ENCODE measurements around the gene BTG2. TPM values are rescaled to one million over a fixed set of nuclear protein-coding genes. Genes with fewer than 3 reads are reported as not detected.
A peak's percentile ranks its signal among the peaks of the same experiment; 100 is the strongest.

BTG2 gene
- total RNA-seq, 2 experiments from 2014 or later = 116 TPM

DNA sequence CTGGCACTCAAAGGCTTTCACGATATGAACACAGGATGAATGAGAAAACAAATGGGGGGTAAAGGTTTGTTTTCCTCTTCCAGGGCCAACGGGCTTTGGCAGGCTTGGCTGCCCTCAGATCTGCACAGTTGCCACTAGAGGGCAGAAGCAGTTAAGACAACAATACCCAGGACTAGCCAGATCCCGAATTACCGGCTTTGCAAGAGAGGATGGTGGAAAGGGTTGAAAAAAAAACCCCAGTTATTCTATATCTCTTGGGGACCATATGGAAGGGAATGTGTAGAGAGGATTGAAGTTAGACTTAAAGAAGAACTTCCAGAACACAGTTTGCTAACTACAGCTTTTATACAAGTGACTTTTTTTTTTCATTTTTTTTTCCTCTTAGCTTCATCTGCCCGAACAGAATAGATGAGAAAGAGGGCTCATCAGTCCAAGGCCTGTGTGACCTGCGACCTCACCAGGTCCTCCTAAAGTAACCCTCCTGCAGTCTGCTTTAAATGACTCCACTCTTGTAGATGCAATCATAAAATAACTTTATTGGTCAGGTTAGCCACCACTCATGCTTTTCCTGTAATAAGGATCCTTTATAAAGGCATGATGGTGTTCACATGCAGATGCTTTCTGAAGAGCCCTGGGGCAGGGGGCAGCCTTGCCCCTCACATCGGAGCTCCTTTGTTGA lies 34.9 kb downstream of the BTG2 start:
- H3K4me3 Mint-ChIP-seq = no peak overlapping the region
- H3K9me3 Mint-ChIP-seq = no peaks in the 10 kb centered on the region
- no peak overlapping the region for H3K27ac Mint-ChIP-seq
- peaks cover 25% of the 10 kb centered on the region for H3K4me1 Mint-ChIP-seq
- H3K36me3 Mint-ChIP-seq (ENCODE audit: low read depth) = no peaks in the 10 kb centered on the region
- POLR2A ChIA-PET = interaction anchor here (1.0 to 1.9 kb wide), 3 partner anchors 50 to 68 kb away, joined by 4 to 12 read pairs (median 5); no protein-coding TSS in a partner anchor
- H3K27me3 Mint-ChIP-seq = peaks cover 50% of the 10 kb centered on the region
- CTCF ChIA-PET = interaction anchor here (0.6 to 16.4 kb wide), 20 partner anchors 10 to 300 kb away, joined by 3 to 512 read pairs (median 6); partner anchors contain the start of gene OPTC
- DNase-seq = peak; percentile 64

DNA sequence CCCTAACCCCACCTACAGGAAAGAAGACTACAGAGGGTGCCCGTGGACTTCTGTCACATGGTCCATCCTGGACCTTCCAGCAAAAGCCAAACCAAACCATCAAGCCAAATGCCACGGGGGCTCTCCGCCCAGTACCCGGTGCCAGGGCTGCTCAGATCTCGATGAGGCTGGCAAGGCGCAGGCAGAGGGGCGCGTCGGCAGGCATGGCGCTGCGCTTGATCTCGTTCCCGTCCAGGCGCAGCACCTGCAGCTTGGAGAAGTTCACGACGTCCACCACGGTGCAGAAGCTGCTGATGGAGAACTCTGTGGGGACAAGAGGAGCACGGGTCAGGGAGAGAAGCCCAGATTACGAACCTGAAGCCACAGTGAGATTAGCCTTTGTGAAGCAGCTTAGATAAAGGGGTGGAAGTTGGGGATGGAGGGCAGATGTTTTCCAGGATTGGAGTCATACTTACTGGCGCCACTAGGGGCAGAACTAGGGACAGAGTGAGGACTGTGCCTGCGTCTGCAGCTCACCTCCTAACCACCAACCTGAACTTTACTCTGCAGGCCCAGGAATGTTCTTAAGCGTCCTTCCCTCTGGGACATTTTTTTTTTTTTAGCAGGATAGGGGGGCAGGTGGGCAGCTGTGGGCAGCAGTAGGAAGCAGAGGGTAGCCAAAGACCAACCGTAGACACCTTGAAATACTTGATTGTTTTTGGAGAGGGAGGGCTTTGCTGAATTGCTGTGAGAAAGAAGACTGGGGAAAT lies 37.0 kb downstream of the BTG2 start:
- H3K27me3 Mint-ChIP-seq = peaks cover 61% of the 10 kb centered on the region
- CTCF ChIA-PET = interaction anchor here (0.8 to 16.4 kb wide), 20 partner anchors 9 to 359 kb away, joined by 3 to 512 read pairs (median 6); partner anchors contain the start of genes BTG2 and OPTC
- no peak overlapping the region for H3K27ac Mint-ChIP-seq
- POLR2A ChIA-PET = interaction anchor here (0.7 to 1.5 kb wide), 4 partner anchors 36 to 74 kb away, joined by 4 read pairs; no protein-coding TSS in a partner anchor
- H3K36me3 Mint-ChIP-seq (ENCODE audit: low read depth) = no peaks in the 10 kb centered on the region
- DNase-seq = peak; percentile 40
- H3K4me3 Mint-ChIP-seq = no peak overlapping the region
- peaks cover 10% of the 10 kb centered on the region for H3K4me1 Mint-ChIP-seq
- H3K9me3 Mint-ChIP-seq = no peaks in the 10 kb centered on the region

DNA sequence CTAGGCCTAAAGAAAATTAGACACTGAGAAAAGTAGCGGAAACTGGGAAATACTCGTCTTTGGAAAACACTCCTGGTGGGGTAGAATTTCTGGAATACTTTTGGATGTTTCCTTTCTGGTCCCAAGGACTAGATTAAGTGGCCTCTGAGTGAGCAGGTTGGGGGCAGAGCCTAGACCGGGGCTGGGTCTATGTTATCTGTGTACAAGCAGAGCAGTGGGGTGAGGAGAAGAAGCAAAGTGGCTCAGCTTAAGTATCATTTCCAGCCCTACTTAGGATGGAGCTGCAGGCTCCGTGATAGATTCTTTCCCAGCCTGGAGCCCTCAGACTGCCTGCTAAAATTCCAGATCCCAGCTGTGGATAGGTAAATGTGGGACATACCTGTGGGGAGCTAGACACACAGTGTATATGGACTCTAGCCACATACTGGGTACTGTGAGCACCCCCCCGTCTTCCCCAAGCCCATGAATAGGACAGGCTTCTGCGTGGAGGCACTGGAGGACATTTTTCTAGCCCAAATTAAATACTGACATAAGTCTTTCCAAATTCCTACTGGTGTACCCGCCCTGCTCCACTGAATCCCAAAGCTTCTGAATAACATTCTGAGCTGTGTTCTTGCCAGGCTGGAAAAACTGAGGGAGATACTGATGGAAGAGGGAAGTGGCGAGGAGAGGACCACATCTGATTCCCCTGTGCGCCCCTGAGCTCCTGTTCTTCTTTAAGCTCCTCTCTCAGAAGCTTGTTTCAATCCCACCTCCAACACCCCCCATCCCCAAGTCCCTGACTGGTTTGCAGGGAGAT lies 38.8 kb downstream of the BTG2 start:
- no peak for DNase-seq
- peaks cover 64% of the 10 kb centered on the region for H3K27me3 Mint-ChIP-seq
- H3K9me3 Mint-ChIP-seq = no peaks in the 10 kb centered on the region
- no peak overlapping the region for H3K27ac Mint-ChIP-seq
- peaks cover 7% of the 10 kb centered on the region for H3K4me1 Mint-ChIP-seq
- H3K36me3 Mint-ChIP-seq (ENCODE audit: low read depth) = no peaks in the 10 kb centered on the region
- H3K4me3 Mint-ChIP-seq = no peak overlapping the region
- CTCF ChIA-PET = interaction anchor here (0.9 to 16.4 kb wide), 6 partner anchors 10 to 143 kb away, joined by 3 to 512 read pairs (median 6); no protein-coding TSS in a partner anchor
- POLR2A ChIA-PET = interaction anchor here (1.2 kb wide), 1 partner anchor 12 kb away, joined by 3 read pairs; no protein-coding TSS in a partner anchor

DNA sequence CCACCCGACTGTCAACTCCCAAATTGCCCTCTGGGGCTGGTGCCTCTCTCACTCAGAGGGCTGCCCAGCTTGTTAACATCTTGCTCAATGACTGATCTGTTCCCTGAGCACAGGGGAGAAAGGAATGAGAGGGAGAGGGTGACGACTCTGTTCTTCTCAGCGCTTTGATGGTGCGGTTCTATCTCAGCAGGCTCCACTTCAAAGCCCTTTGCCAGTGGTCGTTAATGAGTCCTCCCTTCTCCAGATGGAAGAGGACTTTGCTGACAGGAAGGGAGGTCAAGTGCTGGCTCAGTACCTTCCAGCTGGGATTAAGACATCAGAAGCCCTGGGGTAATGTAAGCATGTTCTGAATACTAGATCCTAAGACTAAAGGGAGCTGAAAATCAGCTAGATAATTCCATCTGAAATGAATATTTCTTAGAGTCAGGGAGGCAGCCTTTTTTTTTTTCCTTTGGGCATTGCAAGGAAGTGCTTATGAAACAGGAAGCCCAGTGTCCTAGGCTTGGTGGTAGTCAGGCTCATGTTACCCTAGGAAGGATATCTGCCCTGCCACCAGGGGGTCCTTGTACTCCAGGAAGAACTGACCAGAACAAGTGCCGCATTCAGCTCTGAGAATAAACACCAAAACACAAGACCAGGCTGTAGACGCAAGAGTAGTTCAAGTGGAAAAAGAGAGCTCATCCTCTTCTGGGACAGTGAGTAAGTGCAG lies 40.9 kb downstream of the BTG2 start:
- Mint-ChIP-seq H3K9me3 (no peaks in the 10 kb centered on the region), H3K36me3 (ENCODE audit: low read depth) (no peaks in the 10 kb centered on the region), H3K27ac (no peak overlapping the region), H3K4me3 (no peak overlapping the region), H3K4me1 (peaks cover 3% of the 10 kb centered on the region), H3K27me3 (peaks cover 59% of the 10 kb centered on the region)
- POLR2A ChIA-PET = interaction anchor here (0.6 kb wide), 1 partner anchor 15 kb away, joined by 3 read pairs; no protein-coding TSS in a partner anchor
- DNase-seq = no peak
- CTCF ChIA-PET = interaction anchor here (0.5 to 16.4 kb wide), 7 partner anchors 9 to 564 kb away, joined by 3 to 512 read pairs (median 3); no protein-coding TSS in a partner anchor

DNA sequence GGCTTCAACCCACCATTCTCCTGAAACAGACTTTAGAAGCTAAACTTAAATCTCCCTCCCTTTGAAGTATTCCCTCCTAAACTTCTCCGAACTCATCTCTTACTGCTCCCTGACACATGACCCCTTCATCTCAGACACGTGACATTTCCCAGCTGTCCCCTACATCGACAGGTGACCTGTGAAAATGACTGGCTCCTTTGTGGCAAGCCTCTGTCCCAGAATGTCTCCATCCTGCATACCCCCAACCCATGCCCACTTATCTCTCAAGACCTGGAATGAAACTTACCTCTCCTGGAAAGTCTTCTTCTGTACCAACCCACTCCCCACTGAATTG lies 41.4 kb downstream of the BTG2 start:
- no peak for DNase-seq
- Mint-ChIP-seq H3K4me1 (peaks cover 4% of the 10 kb centered on the region), H3K27ac (no peak overlapping the region), H3K4me3 (no peak overlapping the region), H3K9me3 (no peaks in the 10 kb centered on the region), H3K27me3 (peaks cover 56% of the 10 kb centered on the region), H3K36me3 (ENCODE audit: low read depth) (no peaks in the 10 kb centered on the region)
- ChIA-PET CTCF (interaction anchor here (0.5 to 16.4 kb wide), 7 partner anchors 9 to 564 kb away, joined by 3 to 512 read pairs (median 3); no protein-coding TSS in a partner anchor), POLR2A (no interaction called here)

DNA sequence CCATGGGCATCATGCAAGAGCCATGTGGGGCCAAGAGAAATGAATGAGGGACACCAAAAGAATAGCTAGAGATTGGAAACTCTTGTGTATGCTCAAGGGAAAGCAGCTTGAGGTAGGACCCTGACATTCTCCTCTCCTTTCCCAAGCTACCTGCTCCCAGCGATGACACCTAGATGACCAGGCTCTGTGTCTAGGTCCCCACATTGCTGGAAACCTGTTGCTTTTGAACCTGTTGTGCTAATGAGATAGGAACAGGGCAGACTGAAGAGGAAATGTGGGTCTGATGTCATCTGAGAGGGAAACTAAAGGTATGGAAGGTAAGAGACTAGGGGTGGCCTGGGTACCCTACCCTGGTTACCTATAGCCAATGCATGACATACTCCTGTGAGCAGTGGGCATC lies 43.8 kb downstream of the BTG2 start:
- Mint-ChIP-seq H3K27ac (no peak overlapping the region), H3K4me1 (peaks cover 2% of the 10 kb centered on the region), H3K27me3 (peaks cover 44% of the 10 kb centered on the region), H3K36me3 (ENCODE audit: low read depth) (no peaks in the 10 kb centered on the region), H3K4me3 (no peak overlapping the region), H3K9me3 (no peaks in the 10 kb centered on the region)
- POLR2A ChIA-PET = no interaction called here
- no peak for DNase-seq
- CTCF ChIA-PET = no interaction called here

DNA sequence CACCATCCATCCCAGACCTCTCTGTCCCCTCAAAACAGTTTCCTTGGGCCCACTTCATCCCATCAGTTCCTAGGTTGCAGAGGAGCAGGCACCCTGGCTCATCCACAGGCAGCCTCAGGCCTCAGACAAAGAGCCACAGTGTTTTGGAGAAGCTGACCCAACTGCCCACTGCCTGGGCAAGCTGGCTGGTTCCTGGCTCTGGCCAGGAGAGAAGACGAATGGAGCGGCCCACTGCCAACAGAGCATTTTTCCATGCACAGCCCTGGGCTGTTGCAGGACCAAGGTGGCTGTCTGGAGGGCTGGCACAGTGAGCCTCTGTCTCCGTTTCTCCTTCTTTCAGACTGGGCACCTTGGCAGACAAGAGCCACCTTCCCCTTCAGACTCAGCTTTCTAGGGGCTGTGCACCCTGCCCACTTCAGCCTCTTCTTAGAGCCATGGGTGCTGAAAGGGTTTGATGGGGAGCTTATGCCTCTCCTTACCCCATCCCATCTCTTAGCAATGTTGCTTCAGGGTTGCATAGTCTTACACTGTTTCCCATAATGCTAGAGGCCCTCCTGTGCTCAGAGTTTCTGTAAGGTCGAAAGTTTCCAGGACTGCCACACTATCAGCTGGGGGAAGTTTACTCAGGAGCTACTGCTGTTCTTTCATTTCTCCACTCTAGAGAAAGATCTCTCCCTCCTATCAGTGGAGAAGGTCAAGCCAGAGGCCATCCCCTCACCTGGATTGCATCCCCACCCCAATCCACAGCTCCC lies 44.6 kb downstream of the BTG2 start:
- DNase-seq = no peak
- H3K27ac Mint-ChIP-seq = no peak overlapping the region
- H3K9me3 Mint-ChIP-seq = no peaks in the 10 kb centered on the region
- H3K4me1 Mint-ChIP-seq = peaks cover 2% of the 10 kb centered on the region
- H3K36me3 Mint-ChIP-seq (ENCODE audit: low read depth) = no peaks in the 10 kb centered on the region
- ChIA-PET CTCF (interaction anchor here (1.4 kb wide), 1 partner anchor 82 kb away, joined by 6 read pairs; no protein-coding TSS in a partner anchor), POLR2A (no interaction called here)
- H3K27me3 Mint-ChIP-seq = peaks cover 36% of the 10 kb centered on the region
- no peak overlapping the region for H3K4me3 Mint-ChIP-seq

DNA sequence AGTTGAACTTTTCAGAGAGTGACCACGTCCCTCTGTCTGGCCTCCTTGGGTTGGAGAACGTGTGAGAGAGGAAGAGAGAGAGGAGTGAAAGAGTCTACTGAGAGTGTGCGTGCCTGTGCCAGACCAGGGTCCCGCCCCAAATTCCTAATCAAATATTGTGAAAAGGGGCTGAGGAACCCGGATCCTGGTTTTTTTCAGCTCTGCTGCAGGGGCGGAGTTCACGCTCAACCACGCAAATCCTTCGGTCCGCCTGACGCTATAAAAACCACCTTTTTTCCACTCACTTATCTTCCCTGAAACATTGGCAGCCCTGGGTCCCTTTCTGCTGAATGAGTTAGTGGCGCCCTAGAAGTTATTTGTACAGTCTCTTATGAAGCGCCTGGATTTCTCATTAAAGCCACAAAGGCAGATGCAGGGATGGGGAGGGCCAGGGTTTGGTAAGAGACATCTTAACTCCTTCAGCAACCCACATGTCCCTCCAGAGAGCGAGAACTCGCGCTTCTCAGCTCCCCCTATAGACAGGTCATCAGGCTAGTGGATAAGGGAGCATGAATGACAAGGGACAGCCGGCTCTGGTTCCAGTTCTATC lies 45.8 kb downstream of the BTG2 start, which contains the start of gene FMOD:
Gene FMOD, minus strand, starts transcription at position 86 of the 589 bp plus-strand sequence. CDS start 2,852 bp downstream, outside the sequence.
- H3K4me1 Mint-ChIP-seq = peaks cover 2% of the 10 kb centered on the region
- ChIA-PET POLR2A (no interaction called here), CTCF (interaction anchor here (1.4 to 2.6 kb wide), 2 partner anchors 84 kb away, joined by 6 to 12 read pairs; no protein-coding TSS in a partner anchor)
- no peaks in the 10 kb centered on the region for H3K36me3 Mint-ChIP-seq (ENCODE audit: low read depth)
- H3K27ac Mint-ChIP-seq = no peak within 1 kb of the TSS
- no peak for DNase-seq
- peaks cover 38% of the 10 kb centered on the region for H3K27me3 Mint-ChIP-seq
- H3K4me3 Mint-ChIP-seq = no peak within 1 kb of the TSS
- peaks cover 4% of the 10 kb centered on the region for H3K9me3 Mint-ChIP-seq

DNA sequence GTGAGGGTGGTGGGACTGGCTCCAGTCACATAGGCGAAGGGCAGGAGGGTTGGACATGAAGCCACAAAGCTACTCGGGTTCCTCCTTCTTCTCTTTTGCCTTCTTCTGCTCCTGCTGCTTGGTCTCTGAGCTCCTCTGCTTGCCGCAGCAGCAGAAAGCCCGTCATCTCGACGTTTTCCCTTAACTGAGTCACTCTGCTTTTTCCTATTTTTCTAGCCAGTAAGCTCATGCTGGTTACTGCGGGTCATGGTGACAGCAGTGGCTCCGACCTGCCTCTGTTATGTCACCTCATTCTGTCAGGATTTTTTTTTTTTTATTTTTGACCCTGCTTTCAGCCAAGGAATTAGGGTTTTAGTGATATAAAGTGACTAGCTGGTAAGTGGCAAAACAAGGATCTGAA lies 48.2 kb downstream of the BTG2 start:
- POLR2A ChIA-PET = no interaction called here
- CTCF ChIA-PET = interaction anchor here (0.6 to 2.6 kb wide), 5 partner anchors 11 to 466 kb away, joined by 3 to 12 read pairs (median 5); no protein-coding TSS in a partner anchor
- H3K27me3 Mint-ChIP-seq = peaks cover 44% of the 10 kb centered on the region
- peaks cover 4% of the 10 kb centered on the region for H3K9me3 Mint-ChIP-seq
- H3K27ac Mint-ChIP-seq = no peak overlapping the region
- H3K4me3 Mint-ChIP-seq = no peak overlapping the region
- no peaks in the 10 kb centered on the region for H3K36me3 Mint-ChIP-seq (ENCODE audit: low read depth)
- no peak for DNase-seq
- H3K4me1 Mint-ChIP-seq = peaks cover 2% of the 10 kb centered on the region

DNA sequence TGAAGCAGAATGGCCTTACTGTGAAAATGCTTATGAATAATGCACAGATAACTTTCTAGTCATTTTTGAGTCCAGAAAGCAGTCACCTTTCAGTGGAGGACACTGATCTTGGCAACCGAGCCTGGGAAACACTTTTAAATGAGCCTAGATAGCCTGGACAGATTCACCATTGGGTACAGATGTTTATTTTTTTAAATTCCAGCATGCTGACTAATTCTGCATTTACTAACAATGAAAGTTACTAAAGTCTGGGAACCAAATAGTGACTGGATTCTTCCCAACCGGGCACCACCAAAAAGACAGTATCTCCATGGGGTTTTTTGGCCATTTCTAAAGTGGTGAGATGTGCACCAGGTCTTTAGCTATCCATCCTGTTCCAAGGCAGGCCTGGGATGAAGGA lies 48.9 kb downstream of the BTG2 start:
- Mint-ChIP-seq H3K36me3 (ENCODE audit: low read depth) (no peaks in the 10 kb centered on the region), H3K27ac (no peak overlapping the region), H3K9me3 (peaks cover 4% of the 10 kb centered on the region), H3K27me3 (peaks cover 47% of the 10 kb centered on the region), H3K4me1 (peaks cover 2% of the 10 kb centered on the region), H3K4me3 (no peak overlapping the region)
- CTCF ChIA-PET = interaction anchor here (1.3 kb wide), 1 partner anchor 14 kb away, joined by 7 read pairs; no protein-coding TSS in a partner anchor
- POLR2A ChIA-PET = no interaction called here
- DNase-seq = no peak

DNA sequence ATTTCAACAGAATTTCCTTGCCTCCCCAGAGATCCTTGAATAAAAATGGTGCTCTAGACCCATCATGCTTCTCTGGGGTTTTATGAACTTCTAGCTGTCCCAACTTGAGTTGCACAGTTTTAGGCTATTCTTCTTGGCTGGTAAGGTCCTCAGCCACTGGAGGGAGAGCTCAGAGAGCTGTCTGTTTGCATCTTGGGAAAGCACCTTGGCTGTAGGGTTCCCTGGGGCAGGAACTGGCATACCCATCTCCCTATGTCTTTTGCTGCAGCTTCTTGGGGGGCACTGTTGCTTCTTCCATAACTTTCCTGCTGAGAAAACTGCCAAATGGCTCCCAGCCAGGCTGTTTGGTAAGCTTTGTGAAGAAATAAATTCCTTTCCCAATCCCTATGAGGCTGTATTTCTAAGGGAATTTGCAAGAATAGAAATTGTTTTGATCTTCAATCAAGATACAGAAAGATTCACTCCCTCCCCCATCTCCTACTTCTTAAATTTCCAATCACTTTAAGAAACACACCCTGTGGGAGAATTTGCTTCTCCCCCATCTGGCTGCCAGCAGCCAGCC lies 53.8 kb downstream of the BTG2 start:
- no peaks in the 10 kb centered on the region for H3K36me3 Mint-ChIP-seq (ENCODE audit: low read depth)
- peaks cover 49% of the 10 kb centered on the region for H3K27me3 Mint-ChIP-seq
- H3K27ac Mint-ChIP-seq = no peak overlapping the region
- peaks cover 4% of the 10 kb centered on the region for H3K9me3 Mint-ChIP-seq
- DNase-seq = no peak
- POLR2A ChIA-PET = interaction anchor here (0.6 kb wide), 1 partner anchor 22 kb away, joined by 3 read pairs; no protein-coding TSS in a partner anchor
- H3K4me1 Mint-ChIP-seq = no peaks in the 10 kb centered on the region
- CTCF ChIA-PET = interaction anchor here (1.0 kb wide), 1 partner anchor 90 kb away, joined by 4 read pairs; no protein-coding TSS in a partner anchor
- H3K4me3 Mint-ChIP-seq = no peak overlapping the region
